Measurements from ENCODE around the gene EML1.
"Not testable (repeated sequence)": the region's sequence is repeated elsewhere in the genome, so short reads cannot be mapped to it uniquely, and the experiment has no call there.

Gene EML1

GRCh38 chr14:99756796-99757195 lies 36.4 kb upstream of the EML1 start:
- DNase-seq = no peak

- no peak for DNase-seq
Measured at GRCh38 chr14:99757331-99758070, 35.7 kb upstream of the EML1 start.

GRCh38 chr14:99758121-99758821 lies 34.9 kb upstream of the EML1 start:
- no peak for DNase-seq

GRCh38 chr14:99758872-99759545 lies 34.2 kb upstream of the EML1 start:
- DNase-seq = no peak

- no peak for DNase-seq
Measured at GRCh38 chr14:99759546-99759925, 33.7 kb upstream of the EML1 start.

- DNase-seq = no peak
Measured at GRCh38 chr14:99760817-99761216, 32.4 kb upstream of the EML1 start.

- DNase-seq = not testable (repeated sequence)
Measured at GRCh38 chr14:99762911-99763310, 30.3 kb upstream of the EML1 start.

- no peak for DNase-seq
Measured at GRCh38 chr14:99763527-99764221, 29.5 kb upstream of the EML1 start.

- DNase-seq = no peak
Measured at GRCh38 chr14:99764222-99764706, 28.9 kb upstream of the EML1 start.

- DNase-seq = no peak
Measured at GRCh38 chr14:99768381-99768780, 24.8 kb upstream of the EML1 start.

GRCh38 chr14:99769123-99769522 lies 24.1 kb upstream of the EML1 start:
- DNase-seq = no peak

- DNase-seq = no peak
Measured at GRCh38 chr14:99769799-99770198, 23.4 kb upstream of the EML1 start.

- no peak for DNase-seq
Measured at GRCh38 chr14:99772371-99773283, 20.6 kb upstream of the EML1 start.

- DNase-seq = no peak
Measured at GRCh38 chr14:99773521-99774497, 19.4 kb upstream of the EML1 start.

- DNase-seq = no peak
Measured at GRCh38 chr14:99774556-99775307, 18.5 kb upstream of the EML1 start.

GRCh38 chr14:99775351-99775750 lies 17.9 kb upstream of the EML1 start:
- DNase-seq = no peak

- DNase-seq = no peak
Measured at GRCh38 chr14:99777951-99778350, 15.3 kb upstream of the EML1 start.

GRCh38 chr14:99779751-99780150 lies 13.5 kb upstream of the EML1 start:
- no peak for DNase-seq

GRCh38 chr14:99780690-99781089 lies 12.5 kb upstream of the EML1 start:
- DNase-seq = no peak

- DNase-seq = no peak
Measured at GRCh38 chr14:99781091-99781490, 12.1 kb upstream of the EML1 start.

Measured in NCI-H1930 (cell line).